Ovary (tissue), 3 donors: Measurements from ENCODE around the gene MIEF1.

ENCODE experiments used
- CTCF ChIP-seq, 3 donors: fragments of 450-650 bp in 2 of 3; fragments of 200-600 bp in 1 of 3; IDR thresholded peaks; one replicate each; pipeline versions ENCODE4 v1.5.1 to v1.8.0; 2016 to 2022; ENCODE audit warnings: antibody characterized with exemption in 3 of 3, mild to moderate bottlenecking in 1 of 3
- POLR2A ChIP-seq: fragments of 450-650 bp; IDR thresholded peaks from one replicate; pipeline ENCODE4 v1.6.1; 2017; ENCODE audit warnings: antibody characterized with exemption, mild to moderate bottlenecking, moderate library complexity
- donor health status: DM: no; HTN: no; CAD: no.

- no peak for TF ChIP-seq CTCF (IDR thresholded peaks at IDR 0.05)
- no peak for TF ChIP-seq POLR2A
Observed at GRCh38 chr22:39562839-39563489, 60.9 kb downstream of the MIEF1 start.
